Right atrium auricular region (tissue), 2 donors: ENCODE measurements around the gene GLYR1. TPM values are rescaled to one million over a fixed set of nuclear protein-coding genes. Genes with fewer than 3 reads are reported as not detected.
A peak's percentile ranks its signal among the peaks of the same experiment; 100 is the strongest.

Experiments
- DNase-seq: peaks from one replicate; pipeline ENCODE4 v3.0.0-alpha.2; 2019; ENCODE audit warnings: low spot score
- H3K27ac ChIP-seq, 2 donors: fragments of 200-600 bp; sonication (generic); 1 replicate in 1 of 2; 2 replicates in 1 of 2; pipeline ENCODE4 v1.5.1; 2016 to 2019
- H3K27me3 ChIP-seq, 2 donors: fragments of 200-600 bp; sonication (generic); one replicate each; pipeline versions ENCODE4 v1.5.1 to v1.6.0; 2017 to 2019
- H3K36me3 ChIP-seq: fragments of 200-600 bp; sonication (generic); one replicate; pipeline ENCODE4 v1.5.1; 2016
- H3K4me1 ChIP-seq, 2 donors: fragments of 200-600 bp; sonication (generic); one replicate each; pipeline versions ENCODE4 v1.5.1 to v1.6.0; 2017 to 2019
- H3K4me3 ChIP-seq, 2 donors: fragments of 200-600 bp; sonication (generic); 1 replicate in 1 of 2; 2 replicates in 1 of 2; pipeline ENCODE4 v1.5.1; 2017 to 2019; ENCODE audit warnings: mild to moderate bottlenecking in 1 of 2, moderate library complexity in 1 of 2
- H3K9me3 ChIP-seq, 2 donors: fragments of 200-600 bp; sonication (generic); one replicate each; pipeline ENCODE4 v1.5.1; 2019
- total RNA-seq, 2 donors: library from RNA; depleted of rRNA; stranded (reverse); fragments of >200 nt; gene quantifications; one replicate each; pipeline ENCODE4 v1.1.0, GENCODE V29; 2016
- TF ChIP-seq, protein P1 (sequence below), 2 donors: fragments of 200-600 bp; sonication (generic); IDR thresholded peaks; one replicate each; pipeline ENCODE4 v1.5.1; 2019; ENCODE audit warnings: antibody characterized with exemption in 2 of 2

Gene GLYR1
- total RNA-seq, 2 donors from 2014 or later = 37.4 to 39.4 TPM

DNA sequence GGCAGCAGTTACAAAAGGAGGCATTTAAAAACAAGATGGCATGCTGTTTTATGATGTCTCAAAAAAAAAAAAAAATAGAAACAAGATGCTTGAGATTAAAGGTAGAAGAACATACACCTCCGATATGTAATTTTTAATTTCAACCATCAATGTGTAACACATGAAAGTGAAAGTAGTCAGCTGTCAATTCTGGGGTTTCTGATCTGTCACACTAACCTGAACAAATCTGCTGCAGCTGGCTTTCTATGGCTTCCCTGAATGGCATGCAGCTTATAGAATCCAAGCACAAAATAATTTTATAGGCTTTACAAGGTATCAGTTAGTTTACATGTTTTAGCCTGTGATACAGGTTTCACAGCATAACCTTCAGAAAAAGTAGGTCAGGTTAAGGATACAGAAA is 13.5 kb downstream of the GLYR1 start:
- TF ChIP-seq, protein P1, sequence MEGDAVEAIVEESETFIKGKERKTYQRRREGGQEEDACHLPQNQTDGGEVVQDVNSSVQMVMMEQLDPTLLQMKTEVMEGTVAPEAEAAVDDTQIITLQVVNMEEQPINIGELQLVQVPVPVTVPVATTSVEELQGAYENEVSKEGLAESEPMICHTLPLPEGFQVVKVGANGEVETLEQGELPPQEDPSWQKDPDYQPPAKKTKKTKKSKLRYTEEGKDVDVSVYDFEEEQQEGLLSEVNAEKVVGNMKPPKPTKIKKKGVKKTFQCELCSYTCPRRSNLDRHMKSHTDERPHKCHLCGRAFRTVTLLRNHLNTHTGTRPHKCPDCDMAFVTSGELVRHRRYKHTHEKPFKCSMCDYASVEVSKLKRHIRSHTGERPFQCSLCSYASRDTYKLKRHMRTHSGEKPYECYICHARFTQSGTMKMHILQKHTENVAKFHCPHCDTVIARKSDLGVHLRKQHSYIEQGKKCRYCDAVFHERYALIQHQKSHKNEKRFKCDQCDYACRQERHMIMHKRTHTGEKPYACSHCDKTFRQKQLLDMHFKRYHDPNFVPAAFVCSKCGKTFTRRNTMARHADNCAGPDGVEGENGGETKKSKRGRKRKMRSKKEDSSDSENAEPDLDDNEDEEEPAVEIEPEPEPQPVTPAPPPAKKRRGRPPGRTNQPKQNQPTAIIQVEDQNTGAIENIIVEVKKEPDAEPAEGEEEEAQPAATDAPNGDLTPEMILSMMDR (IDR thresholded peaks at IDR 0.05) = no peak
- no peak overlapping the region for H3K27ac ChIP-seq
- DNase-seq = no peak
- no peaks in the 10 kb centered on the region for H3K9me3 ChIP-seq
- no peak overlapping the region for H3K4me3 ChIP-seq
- H3K36me3 ChIP-seq = peaks cover 54% of the 10 kb centered on the region
- H3K27me3 ChIP-seq = no peaks in the 10 kb centered on the region
- peaks cover 0 to 30% of the 10 kb centered on the region in 2 donors for H3K4me1 ChIP-seq

- TF ChIP-seq, protein P1 (IDR thresholded peaks at IDR 0.05) = no peak
- Histone ChIP-seq H3K36me3 (peaks cover 61% of the 10 kb centered on the region), H3K4me3 (no peak overlapping the region), H3K4me1 (peaks cover 0 to 38% of the 10 kb centered on the region in 2 donors), H3K27me3 (no peaks in the 10 kb centered on the region), H3K27ac (no peak overlapping the region), H3K9me3 (no peaks in the 10 kb centered on the region)
- no peak for DNase-seq
These were observed 14.3 kb downstream of the GLYR1 start for GRCh38 chr16:4832698-4833343.

DNA sequence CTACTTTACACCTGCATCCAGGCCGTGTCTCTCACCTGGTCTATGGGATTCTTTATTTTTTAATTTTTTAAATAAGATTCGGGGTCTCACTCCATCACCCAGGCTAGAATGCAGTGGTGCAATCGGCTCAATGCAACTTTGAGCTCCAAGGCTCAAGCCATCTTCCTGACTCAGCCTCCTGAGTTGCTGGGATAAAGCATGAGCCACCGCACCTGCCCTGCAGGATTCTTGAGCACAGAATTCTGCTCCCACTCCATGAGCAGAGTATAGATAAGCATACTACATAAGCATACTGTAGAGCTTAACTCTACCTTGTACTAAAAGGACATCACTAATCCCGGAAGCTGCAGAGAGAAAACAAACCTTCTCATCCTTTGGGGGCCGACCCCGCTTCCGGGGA is 15.5 kb downstream of the GLYR1 start:
- Histone ChIP-seq H3K27ac (no peak overlapping the region), H3K4me1 (peaks cover 0 to 41% of the 10 kb centered on the region in 2 donors), H3K4me3 (no peak overlapping the region), H3K27me3 (no peaks in the 10 kb centered on the region), H3K36me3 (peaks cover 62% of the 10 kb centered on the region), H3K9me3 (no peaks in the 10 kb centered on the region)
- TF ChIP-seq, protein P1 (IDR thresholded peaks at IDR 0.05) = no peak
- no peak for DNase-seq

- H3K4me3 ChIP-seq = no peak overlapping the region
- TF ChIP-seq, protein P1 (IDR thresholded peaks at IDR 0.05) = no peak
- peak overlapping the region; percentile 78 to 87 for H3K27ac ChIP-seq
- H3K36me3 ChIP-seq = peaks cover 70% of the 10 kb centered on the region
- DNase-seq = no peak
- no peaks in the 10 kb centered on the region for H3K27me3 ChIP-seq
- H3K4me1 ChIP-seq = peaks cover 0 to 53% of the 10 kb centered on the region in 2 donors
- no peaks in the 10 kb centered on the region for H3K9me3 ChIP-seq
These were observed 16.7 kb downstream of the GLYR1 start for GRCh38 chr16:4830408-4830807.

GRCh38 chr16:4828567-4829321 is 18.3 kb downstream of the GLYR1 start:
- TF ChIP-seq, protein P1 (IDR thresholded peaks at IDR 0.05) = no peak
- no peak for DNase-seq
- Histone ChIP-seq H3K9me3 (no peaks in the 10 kb centered on the region), H3K36me3 (peaks cover 72% of the 10 kb centered on the region), H3K27ac (peak overlapping the region; percentile 78 to 87), H3K4me3 (no peak overlapping the region), H3K27me3 (no peaks in the 10 kb centered on the region), H3K4me1 (peaks cover 0 to 63% of the 10 kb centered on the region in 2 donors)
